CD4-positive, alpha-beta T cell treated with Interleukin-6 for 4 hours (primary cell): Measurements from ENCODE around the gene GRHL1.

Source experiments
- DNase-seq: peaks from one replicate; pipeline ENCODE4 v3.0.0-alpha.2; 2020; ENCODE audit warnings: mixed read lengths

GRHL1 gene

DNA sequence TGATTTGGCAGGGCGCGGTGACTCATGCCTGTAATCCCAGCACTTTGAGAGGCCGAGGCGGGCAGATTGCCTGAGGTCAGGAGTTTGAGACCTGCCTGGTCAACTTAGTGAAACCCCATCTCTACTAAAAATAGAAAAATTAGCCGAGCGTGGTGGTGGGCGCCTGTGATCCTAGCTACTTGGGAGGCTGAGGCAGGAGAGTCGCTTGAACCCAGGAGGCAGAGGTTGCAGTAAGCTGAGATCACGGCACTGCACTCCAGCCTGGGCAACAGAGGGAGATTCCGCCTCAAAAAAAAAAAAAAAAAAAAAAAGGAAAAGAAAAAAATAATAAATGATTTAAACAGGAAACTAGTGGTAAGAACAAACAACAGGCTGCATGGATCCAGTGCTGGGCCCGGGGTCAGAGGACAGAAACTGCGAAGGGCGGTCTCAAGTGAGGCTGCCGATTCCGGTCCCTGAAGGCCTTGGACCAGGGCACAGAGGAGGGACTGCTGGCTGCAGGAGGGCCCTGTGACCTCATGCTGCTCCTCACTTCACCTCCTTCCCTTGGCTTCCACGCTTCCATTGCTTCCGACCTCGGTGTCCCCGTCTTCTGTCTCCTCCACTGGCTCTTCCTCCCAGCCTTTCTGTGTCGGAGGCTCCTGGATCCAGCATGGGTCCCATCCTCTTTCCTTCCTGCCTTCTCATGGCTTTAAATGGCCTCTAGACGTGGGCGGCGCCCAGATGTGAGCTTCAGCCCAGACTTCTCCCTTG lies 2.1 kb upstream of the GRHL1 start:
- DNase-seq = no peak

DNA sequence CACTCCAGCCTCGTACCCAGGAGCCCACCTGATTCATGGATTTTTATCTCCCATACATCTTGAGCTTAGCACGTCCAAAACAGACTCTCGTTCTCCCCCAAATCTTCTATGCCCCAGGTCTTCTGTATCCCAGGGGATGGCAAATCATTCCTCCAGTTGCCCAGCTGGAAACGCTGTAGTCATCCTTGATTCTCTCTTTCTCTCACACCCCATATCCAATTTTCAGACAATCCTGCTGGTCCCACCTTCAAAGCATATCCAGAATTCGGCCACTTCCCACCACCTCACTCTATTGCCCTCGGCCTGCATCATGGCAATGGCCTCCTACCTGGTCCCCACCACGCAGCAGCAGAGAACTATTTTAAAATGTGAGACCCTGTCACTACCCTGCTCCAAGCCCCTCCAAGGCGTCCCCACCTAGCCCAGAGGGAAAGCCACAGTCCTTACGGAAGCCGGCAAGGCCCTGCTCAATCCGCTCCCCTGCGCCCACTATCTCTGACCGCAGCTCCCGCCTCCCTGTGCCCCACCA lies 1.4 kb upstream of the GRHL1 start:
- DNase-seq = no peak

DNA sequence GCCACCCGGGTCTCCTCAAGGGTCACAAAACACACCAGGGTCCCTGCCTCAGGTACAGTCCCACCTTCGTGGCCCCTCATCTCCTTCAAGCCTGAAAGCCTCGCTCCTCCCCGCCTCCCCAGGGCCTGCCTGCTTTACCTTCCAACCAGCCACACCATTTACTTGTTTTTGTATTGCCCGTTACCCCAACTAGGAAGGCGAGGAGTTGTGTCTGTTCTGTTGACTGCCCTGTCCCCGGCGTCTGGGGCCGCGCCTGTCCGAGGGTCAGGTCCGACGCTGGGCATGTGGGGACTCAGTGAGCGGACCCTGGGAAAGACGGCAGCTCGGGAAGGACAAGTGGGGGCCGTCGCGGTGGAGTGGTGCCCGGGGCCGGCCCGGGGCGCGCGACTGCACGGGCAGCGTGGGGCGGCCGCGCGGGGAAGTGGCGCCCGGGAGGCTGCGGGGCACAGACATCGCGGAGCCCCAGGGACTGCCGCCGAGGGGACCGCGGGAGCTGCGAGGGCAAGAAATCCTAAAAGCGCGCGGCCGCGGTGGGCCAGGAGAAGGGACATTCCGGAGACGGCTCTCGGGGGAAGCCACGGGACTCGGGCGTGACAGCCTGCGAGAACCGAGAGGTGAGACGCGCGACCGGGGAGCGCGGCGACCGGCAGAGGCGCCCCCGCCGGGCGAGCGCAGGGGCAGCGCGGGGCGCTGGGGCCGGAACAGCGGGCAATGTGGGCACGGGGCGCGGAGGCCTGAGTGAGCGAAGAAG lies 797 bp upstream of the GRHL1 start:
- DNase-seq = peak; percentile 55

GRCh38 chr2:9951272-9951521 lies 296 bp upstream of the GRHL1 start:
- no peak for DNase-seq

DNA sequence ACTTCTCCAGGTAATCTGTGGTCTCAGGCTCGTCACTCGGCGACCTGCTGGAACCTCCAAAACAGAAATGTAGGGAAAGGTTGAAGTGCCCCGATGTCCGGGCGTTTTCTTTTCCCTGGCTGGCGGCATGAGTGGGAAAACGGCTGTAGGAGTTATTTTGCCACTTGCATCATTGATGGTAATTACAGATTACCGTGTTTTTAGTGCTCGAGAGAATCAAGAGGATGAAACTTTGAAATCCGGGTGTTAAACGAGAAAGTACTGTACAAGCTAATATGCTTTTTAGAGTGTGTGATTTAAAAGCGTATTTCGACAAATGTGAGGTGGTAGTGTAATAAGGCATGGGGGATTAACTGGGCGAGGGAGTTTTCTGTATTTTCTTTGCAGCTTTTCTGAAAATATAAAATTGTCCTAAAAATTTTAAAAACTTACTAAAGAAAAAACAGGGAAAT lies 819 bp downstream of the GRHL1 start:
- peak; percentile 8 for DNase-seq

DNA sequence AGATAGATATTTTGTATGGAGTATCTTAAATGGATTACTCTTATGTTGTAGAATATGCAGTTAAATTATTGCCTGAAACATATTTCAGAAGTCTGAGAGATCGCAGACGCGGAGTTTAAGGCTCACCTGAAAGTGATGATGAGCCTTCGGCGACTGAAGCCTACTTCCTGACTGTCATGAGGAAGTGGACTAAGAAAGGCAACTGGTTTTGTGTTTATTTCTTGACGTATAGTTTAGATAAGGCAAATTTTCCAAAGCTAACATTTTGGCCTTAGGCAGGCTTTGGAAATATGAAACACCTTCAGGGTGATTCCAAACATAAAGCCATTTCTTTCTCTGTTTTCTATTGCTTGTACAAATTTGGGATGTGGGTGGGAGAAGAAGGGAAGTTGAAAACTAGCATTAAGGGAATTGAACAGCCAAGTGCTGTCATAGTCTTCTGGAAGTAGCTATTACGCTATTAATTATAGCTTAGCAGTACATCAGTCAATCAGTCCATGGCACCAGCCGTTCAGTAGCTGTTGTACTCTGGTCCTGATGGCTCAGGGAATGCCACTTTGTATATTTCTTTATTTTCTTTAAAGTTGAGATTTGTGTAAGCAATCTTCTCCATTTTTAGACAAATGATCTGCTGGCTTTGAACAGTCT lies 1.5 kb downstream of the GRHL1 start:
- no peak for DNase-seq

DNA sequence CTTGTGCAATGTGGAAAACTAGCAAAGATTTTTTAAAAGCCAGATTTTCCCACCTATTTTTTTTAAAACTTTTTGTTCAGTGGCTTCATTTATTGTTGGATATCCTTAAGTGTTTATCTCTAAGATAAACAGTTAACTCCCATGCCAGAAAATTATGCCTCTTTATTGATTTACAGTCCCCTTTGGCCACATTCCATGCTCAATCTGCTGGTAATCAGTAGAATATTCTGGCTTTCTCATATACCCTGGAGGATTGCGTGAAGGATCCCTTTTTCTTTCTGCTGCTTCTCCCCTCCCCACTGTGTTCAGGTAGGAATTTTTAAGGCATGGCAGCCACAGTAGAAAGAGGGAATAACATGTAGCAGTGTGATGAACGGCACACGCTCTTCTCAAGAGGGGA lies 2.6 kb downstream of the GRHL1 start:
- DNase-seq = no peak

- DNase-seq = no peak
Observed at GRCh38 chr2:9958057-9958456, 6.6 kb downstream of the GRHL1 start.

- no peak for DNase-seq
Observed at GRCh38 chr2:9959262-9959661, 7.8 kb downstream of the GRHL1 start.

- no peak for DNase-seq
Observed at GRCh38 chr2:9961013-9961412, 9.5 kb downstream of the GRHL1 start.

GRCh38 chr2:9964334-9964980 lies 13.0 kb downstream of the GRHL1 start:
- no peak for DNase-seq

DNA sequence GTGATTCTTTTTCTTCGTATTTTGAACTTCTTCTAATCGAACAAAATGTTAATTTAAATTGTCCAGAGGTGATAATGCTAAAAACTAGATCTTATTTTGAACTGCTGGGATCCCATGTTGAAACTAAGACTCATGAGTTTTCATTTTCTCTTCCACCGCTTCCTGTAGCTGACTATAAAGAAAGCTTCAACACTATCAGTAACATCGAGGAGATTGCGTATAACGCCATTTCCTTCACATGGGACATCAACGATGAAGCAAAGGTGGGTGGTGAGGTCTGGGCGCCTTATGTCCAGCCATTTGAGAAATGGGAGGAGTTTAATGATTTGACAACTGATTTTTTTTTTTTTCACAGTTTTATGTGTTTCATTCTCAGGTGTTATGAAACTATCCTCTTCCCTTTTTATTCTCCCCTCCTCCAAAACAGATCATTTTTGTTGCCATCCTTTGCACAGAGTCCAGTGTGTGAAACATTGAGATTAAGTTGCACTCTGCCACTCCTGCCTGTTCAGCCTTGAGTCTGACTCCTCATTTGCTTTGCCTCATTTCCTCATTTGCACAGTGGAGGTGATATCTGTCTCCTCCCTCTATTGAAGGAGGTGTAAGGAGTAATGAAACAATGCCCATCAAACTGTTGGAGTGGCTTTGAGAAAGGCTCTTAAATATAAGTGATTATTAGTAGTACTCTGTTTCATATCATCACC lies 13.8 kb downstream of the GRHL1 start:
- no peak for DNase-seq

DNA sequence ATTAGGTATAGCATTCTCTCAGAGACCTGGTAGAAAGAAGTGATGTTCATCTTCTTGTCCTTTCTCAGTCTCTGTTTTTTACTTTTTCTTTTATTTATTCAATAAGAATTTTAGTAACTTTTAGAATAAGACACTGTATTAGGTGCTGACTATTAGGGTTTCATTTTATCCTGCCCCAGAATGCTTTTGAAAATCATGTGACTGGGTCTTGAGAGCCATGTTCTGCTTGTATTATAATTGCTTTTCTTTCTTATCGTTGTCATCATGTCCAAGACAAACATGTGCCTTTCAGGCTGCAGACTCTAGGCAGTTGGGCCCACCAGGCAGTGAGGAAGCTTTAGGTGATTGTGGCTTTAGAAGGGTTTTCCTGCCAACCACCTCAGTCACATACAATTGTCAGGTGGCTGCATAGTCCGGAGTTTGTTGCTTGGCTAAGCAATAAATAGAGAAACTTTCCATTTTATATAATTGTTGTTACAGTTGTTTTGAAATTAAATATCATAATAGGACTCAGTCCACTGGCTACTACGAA lies 15.1 kb downstream of the GRHL1 start:
- DNase-seq = no peak

DNA sequence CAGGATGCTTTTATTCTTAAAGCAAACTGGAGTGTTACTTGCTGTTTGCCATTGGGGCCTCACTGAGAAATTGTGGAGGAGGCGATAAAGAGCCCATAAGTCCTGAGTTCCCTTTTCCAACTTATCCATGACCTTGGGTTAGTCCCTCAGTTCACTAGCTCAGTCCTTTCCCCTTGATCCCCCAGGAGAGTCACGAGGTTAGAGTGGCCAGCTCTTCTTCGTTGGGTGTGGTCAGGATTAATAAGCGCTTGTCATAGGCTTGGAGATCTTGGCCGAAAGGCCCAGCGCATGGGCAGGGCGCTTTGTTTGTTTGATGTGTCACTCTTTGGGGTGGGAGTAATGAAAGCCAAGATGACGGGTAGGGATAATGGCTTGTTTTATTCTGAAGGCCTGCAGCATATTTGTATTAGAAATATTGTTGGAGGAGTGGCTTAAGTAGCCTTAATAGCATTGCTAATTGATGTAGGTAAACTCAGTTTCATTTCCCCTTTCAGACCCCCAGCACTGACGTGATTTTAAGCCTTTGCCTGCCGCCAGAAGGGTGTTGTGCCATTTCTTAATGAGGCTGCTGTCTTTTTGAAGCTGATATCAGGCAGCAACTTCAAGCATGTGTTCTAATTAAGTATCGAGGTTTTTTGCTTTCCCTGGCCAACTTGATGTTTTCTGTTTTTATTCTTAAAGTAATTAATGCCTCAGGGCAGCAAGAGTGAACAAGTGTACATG lies 15.7 kb downstream of the GRHL1 start:
- no peak for DNase-seq

DNA sequence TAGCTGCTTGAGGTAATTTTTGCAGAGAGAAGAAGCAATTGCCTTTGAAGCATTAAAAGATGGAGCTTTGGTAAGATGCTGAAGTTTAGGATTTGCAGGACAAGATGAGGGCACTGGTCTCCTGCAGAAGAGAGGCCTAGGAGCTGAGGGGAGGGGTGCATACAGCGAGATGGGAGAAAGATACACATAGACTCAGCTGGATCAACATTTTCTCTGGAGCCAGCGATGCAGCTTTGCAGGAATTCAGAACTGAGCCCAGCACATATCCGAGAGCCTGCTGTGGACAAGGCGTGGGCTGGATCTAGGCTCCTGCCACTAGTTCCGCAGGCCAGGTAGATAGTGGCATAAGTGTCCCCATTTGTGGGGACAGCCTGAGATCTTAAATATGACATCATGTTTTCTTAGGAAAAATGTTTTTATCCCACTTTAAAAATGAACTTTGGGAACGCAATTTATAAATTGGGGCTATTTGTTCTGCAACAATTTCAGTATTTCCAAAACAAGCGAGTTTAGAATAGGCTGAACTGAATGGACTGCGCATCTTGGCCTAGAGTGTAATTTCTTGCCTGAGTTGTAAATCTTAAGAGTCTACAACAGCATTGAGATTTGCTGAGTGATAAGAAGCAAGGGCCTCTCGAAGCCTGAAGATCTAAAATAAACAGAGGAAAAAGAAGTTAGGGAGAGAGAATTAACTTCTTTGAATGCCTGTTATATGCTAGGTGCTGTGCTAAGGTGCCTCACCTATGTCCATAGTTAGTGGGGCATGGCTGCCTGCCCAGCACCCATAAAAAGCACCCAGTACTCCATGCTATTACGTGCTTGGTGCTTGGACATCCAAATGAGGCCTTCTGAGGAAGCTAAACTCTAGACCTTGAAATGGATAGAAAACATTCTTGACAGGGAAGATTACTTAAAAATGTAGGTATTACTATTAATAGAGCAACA lies 17.3 kb downstream of the GRHL1 start:
- DNase-seq = no peak

DNA sequence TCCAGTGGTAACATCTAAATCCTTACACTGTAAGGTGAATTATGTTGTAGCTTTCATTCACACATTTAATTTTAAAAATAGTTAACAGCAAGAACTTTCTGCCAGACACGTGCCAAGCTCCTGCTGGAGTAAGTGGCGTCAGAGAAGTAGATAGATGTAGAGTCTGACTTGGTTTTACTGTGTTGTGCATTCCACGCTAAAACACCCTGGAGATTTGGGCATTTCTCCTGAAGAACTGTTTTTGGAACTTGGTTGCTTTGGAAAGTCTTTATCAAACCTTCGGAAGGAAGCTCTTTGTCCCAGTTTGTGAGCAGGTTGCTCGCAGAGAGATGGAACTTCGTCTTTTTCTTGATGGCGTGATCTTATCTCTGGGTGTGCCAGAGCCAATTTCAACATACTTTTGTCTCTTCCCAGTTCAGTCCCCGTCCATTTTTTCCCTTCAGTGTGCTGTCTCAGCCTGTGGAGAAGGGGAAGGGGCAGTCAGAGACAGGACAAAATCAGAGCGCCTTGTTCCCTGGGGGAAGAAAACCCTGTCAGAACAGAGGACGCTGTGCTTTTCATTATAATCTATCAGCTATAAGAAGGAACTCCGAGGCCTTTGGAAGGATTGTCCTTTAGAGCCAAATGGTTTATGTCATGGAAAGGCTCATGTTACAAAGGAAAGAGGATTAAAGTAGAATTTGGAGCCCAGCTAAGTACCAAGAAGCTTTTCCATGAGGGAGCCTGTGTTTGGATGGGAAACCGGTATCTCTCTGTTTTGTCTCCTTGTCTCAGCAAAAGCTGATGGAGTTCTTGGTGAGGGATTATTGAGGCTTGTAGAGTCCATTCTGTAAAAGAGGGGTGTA lies 18.9 kb downstream of the GRHL1 start:
- DNase-seq = no peak

DNA sequence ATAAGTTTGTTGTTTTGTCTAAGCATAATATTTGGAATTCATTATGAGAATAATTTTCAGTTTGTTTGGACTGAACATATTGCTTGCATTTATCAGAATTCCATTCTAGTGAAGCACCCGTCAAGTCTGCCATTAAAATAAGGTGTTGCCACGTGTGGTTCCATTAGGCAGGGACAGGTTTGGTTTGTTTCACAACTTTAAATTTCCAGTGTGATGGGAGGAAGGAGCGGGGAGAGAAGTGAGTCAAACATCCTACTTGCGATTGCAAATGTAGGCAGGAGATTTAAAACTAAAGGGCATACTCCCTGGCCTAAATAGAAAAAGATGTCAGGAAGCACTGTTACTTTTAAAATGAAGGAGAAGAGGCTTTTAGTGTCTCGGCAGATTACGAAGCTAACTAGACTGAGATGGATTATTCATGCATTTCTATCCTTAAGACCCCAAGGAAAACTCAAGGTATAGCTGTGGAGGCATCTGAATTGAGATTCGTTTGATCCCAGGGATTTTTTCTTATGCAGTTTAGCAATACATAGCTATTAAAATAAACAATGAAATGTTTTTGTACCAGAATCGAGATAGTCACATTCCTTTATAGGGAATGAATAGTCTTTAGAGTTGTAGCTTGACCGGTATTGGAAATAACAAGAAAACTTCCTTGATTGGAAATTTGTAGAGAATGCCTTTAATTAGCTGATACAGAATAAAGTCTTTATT lies 19.8 kb downstream of the GRHL1 start:
- DNase-seq = no peak

DNA sequence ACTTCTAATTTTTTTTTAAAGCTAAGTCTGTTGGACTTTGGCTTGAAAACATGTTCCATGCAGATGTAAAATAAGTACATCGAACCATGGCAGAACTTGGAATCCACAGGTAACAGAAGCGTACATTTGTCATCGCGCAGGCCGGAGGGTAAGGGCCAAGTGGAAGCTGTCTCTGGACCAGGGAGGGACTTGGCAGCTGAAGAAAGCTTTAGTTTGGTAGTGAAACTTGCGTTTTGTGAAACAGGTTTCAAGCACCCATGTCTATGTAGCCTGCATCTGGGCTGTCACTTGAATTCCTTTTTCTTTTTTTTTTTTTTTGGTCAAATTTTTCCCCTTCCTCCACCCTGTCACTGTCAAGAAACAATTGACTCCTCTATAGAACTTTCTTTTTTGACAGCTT lies 20.4 kb downstream of the GRHL1 start:
- no peak for DNase-seq
